ENCODE data around the gene ABCE1.

ABCE1 gene

DNA sequence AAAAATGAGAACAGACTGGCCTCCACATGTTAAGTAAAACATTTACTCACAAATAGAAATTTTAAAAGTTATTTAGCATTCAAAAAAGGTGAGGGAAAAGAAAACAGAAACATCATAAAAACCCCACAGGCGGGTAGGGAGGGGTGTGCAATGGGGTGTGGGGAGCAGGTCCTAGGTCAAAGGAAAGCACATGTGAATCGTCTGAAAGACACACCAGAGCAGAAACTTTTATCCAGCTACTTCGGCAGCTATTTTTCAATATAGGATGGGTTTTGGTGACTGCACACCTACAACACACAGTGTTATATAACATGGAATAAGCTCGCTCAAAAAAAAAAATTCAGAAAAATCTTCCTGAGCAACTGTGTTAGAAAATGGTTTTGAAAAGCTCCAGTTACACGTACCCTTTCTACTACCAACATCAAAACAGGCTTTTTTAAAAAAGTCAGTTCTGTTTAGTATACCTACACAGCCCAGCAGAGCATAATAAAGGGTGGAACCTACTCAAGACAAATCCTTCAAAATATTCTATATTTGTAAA is 80.7 kb downstream of the ABCE1 start:
- no peak for DNase-seq

Data from activated CD4-positive, alpha-beta T cell treated with anti-CD3 and anti-CD28 coated beads for 48 hours (primary cell).